CD4-positive, CD25-positive, alpha-beta regulatory T cell (primary cell): ENCODE data around the gene RAD54L2. TPM values are rescaled to one million over a fixed set of nuclear protein-coding genes. Genes with fewer than 3 reads are reported as not detected.
A peak's percentile ranks its signal among the peaks of the same experiment; 100 is the strongest.

ENCODE experiments used
- ATAC-seq, 2 donors: fragments of 150-1000 bp; cut with Tn5 transposase; one replicate each; pipeline ENCODE4 v1.10.0; 2021; ENCODE audit warnings: low read depth in 2 of 2, moderate number of reproducible peaks in 2 of 2, moderate library complexity in 1 of 2
- DNase-seq, 3 donors: peaks; one replicate each; pipeline versions ENCODE4 v3.0.0 to v3.0.0-alpha.2; 2012 to 2022; ENCODE audit warnings: mixed read lengths in 1 of 3
- H3K27ac ChIP-seq: one replicate; pipeline ENCODE4 v1.7.0; 2013; ENCODE audit warnings: mild to moderate bottlenecking, low read length; ENCODE audit not compliant: insufficient read depth, poor library complexity, severe bottlenecking
- H3K27me3 ChIP-seq: one replicate; pipeline ENCODE4 v1.7.0; 2013; ENCODE audit warnings: low read length; ENCODE audit not compliant: control insufficient read depth, insufficient read depth
- H3K36me3 ChIP-seq: one replicate; pipeline ENCODE4 v1.7.0; 2013; ENCODE audit warnings: mild to moderate bottlenecking, low read length, moderate library complexity; ENCODE audit not compliant: control insufficient read depth, insufficient read depth
- H3K4me1 ChIP-seq: 2 replicates; pipeline ENCODE4 v1.7.0; 2013; ENCODE audit warnings: mild to moderate bottlenecking, low read length; ENCODE audit not compliant: insufficient read depth, control insufficient read depth, poor library complexity, severe bottlenecking
- H3K4me3 ChIP-seq: one replicate; pipeline ENCODE4 v1.7.0; 2013; ENCODE audit warnings: low read depth, mild to moderate bottlenecking, low read length, moderate library complexity
- H3K9me3 ChIP-seq, 2 experiments: 1 replicate in 1 of 2; 2 replicates in 1 of 2; pipeline ENCODE4 v1.7.0; 2013; ENCODE audit warnings: low read length in 2 of 2, mild to moderate bottlenecking in 1 of 2, moderate library complexity in 1 of 2; ENCODE audit not compliant: control insufficient read depth in 2 of 2
- H3K27ac Mint-ChIP-seq, 3 donors: one replicate each; pipeline ENCODE4 v1.8.0; 2020 to 2022; ENCODE audit warnings: mild to moderate bottlenecking in 3 of 3, mixed read lengths in 3 of 3, moderate library complexity in 2 of 3
- H3K27me3 Mint-ChIP-seq: one replicate; pipeline ENCODE4 v1.8.0; 2022; ENCODE audit warnings: mild to moderate bottlenecking, mixed read lengths
- H3K36me3 Mint-ChIP-seq: one replicate; pipeline ENCODE4 v1.8.0; 2020; ENCODE audit warnings: mixed read lengths
- H3K4me1 Mint-ChIP-seq, 4 donors: one replicate each; pipeline ENCODE4 v1.8.0; 2020 to 2022; ENCODE audit warnings: mixed read lengths in 4 of 4, mild to moderate bottlenecking in 1 of 4
- H3K4me3 Mint-ChIP-seq, 4 donors: one replicate each; pipeline ENCODE4 v1.8.0; 2020 to 2022; ENCODE audit warnings: mild to moderate bottlenecking in 4 of 4, mixed read lengths in 4 of 4, moderate library complexity in 3 of 4
- H3K9me3 Mint-ChIP-seq, 7 donors: one replicate each; pipeline ENCODE4 v1.8.0; 2020 to 2022; ENCODE audit warnings: mixed read lengths in 7 of 7, mild to moderate bottlenecking in 3 of 7, moderate library complexity in 2 of 7
- polyA plus RNA-seq, 4 donors: library from polyadenylated mRNA; unstranded; fragments of 300-500 nt; fragmentation: Illumina TruSeq; gene quantifications; one replicate each; pipeline ENCODE4 v1.2.3, GENCODE V29; 2021
- total RNA-seq: library from RNA; stranded (reverse); gene quantifications from one replicate; pipeline ENCODE4 v1.2.3, GENCODE V29; 2022

Gene RAD54L2
- total and polyA plus RNA-seq, 5 donors from 2014 or later = 6.9 to 41.3 (median 15.9) TPM

GRCh38 chr3:51568996-51569395, 30.5 kb downstream of the RAD54L2 start:
- Mint-ChIP-seq H3K27ac (no peak overlapping the region), H3K36me3 (peaks cover 21% of the 10 kb centered on the region)
- no peaks in the 10 kb centered on the region for H3K9me3 ChIP-seq

GRCh38 chr3:51578238-51578637, 39.7 kb downstream of the RAD54L2 start:
- H3K27ac Mint-ChIP-seq = peak overlapping the region in 2 of 3 donors; percentile 55 to 72
- Histone ChIP-seq H3K9me3 (no peaks in the 10 kb centered on the region), H3K4me1 (no peaks in the 10 kb centered on the region), H3K36me3 (peaks cover 6% of the 10 kb centered on the region), H3K27ac (no peak overlapping the region), H3K27me3 (no peaks in the 10 kb centered on the region), H3K4me3 (no peak overlapping the region)
- peaks cover 0 to 1% (median 0%) of the 10 kb centered on the region in 7 donors for H3K9me3 Mint-ChIP-seq
- no peak overlapping the region for H3K4me3 Mint-ChIP-seq
- H3K27me3 Mint-ChIP-seq = no peaks in the 10 kb centered on the region
- peaks cover 39% of the 10 kb centered on the region for H3K36me3 Mint-ChIP-seq
- H3K4me1 Mint-ChIP-seq = peaks cover 5 to 48% (median 23%) of the 10 kb centered on the region in 4 donors
- ATAC-seq (no peak), DNase-seq (no peak)

More at GRCh38 chr3:51568996-51569395, 30.5 kb downstream of the RAD54L2 start:
- Histone ChIP-seq H3K27me3 (no peaks in the 10 kb centered on the region), H3K36me3 (peaks cover 7% of the 10 kb centered on the region), H3K4me1 (no peaks in the 10 kb centered on the region), H3K27ac (no peak overlapping the region), H3K4me3 (no peak overlapping the region)
- Mint-ChIP-seq H3K4me3 (no peak overlapping the region), H3K9me3 (no peaks in the 10 kb centered on the region), H3K4me1 (peaks cover 19 to 23% (median 21%) of the 10 kb centered on the region in 4 donors), H3K27me3 (no peaks in the 10 kb centered on the region)
- ATAC-seq (no peak), DNase-seq (no peak)

- no peaks in the 10 kb centered on the region for H3K9me3 ChIP-seq
- peaks cover 32% of the 10 kb centered on the region for H3K36me3 Mint-ChIP-seq
- no peaks in the 10 kb centered on the region for H3K27me3 Mint-ChIP-seq
- no peaks in the 10 kb centered on the region for H3K27me3 ChIP-seq
- H3K4me3 ChIP-seq = no peak overlapping the region
- peaks cover 6% of the 10 kb centered on the region for H3K36me3 ChIP-seq
- no peak overlapping the region for H3K27ac Mint-ChIP-seq
- H3K27ac ChIP-seq = no peak overlapping the region
- DNase-seq = no peak
- no peaks in the 10 kb centered on the region for H3K4me1 ChIP-seq
- no peak for ATAC-seq
- peaks cover 10 to 47% (median 22%) of the 10 kb centered on the region in 4 donors for H3K4me1 Mint-ChIP-seq
- peaks cover 0 to 1% (median 0%) of the 10 kb centered on the region in 7 donors for H3K9me3 Mint-ChIP-seq
- H3K4me3 Mint-ChIP-seq = no peak overlapping the region
Measured at GRCh38 chr3:51580418-51580817, 41.9 kb downstream of the RAD54L2 start.

GRCh38 chr3:51581524-51581923, 43.0 kb downstream of the RAD54L2 start:
- no peak for ATAC-seq
- no peak overlapping the region for H3K4me3 Mint-ChIP-seq
- no peaks in the 10 kb centered on the region for H3K27me3 Mint-ChIP-seq
- H3K4me1 Mint-ChIP-seq = peaks cover 10 to 40% (median 21%) of the 10 kb centered on the region in 4 donors
- Histone ChIP-seq H3K36me3 (peaks cover 6% of the 10 kb centered on the region), H3K27me3 (no peaks in the 10 kb centered on the region), H3K9me3 (no peaks in the 10 kb centered on the region), H3K4me1 (no peaks in the 10 kb centered on the region), H3K4me3 (no peak overlapping the region), H3K27ac (no peak overlapping the region)
- DNase-seq = no peak
- H3K36me3 Mint-ChIP-seq = peaks cover 29% of the 10 kb centered on the region
- H3K9me3 Mint-ChIP-seq = peaks cover 0 to 1% (median 0%) of the 10 kb centered on the region in 7 donors
- peak overlapping the region in 1 of 3 donors; percentile 68 for H3K27ac Mint-ChIP-seq

- no peaks in the 10 kb centered on the region for H3K9me3 Mint-ChIP-seq
- ATAC-seq (no peak), DNase-seq (no peak)
- Histone ChIP-seq H3K27me3 (no peaks in the 10 kb centered on the region), H3K9me3 (no peaks in the 10 kb centered on the region), H3K36me3 (peaks cover 7% of the 10 kb centered on the region), H3K4me1 (no peaks in the 10 kb centered on the region), H3K27ac (no peak overlapping the region), H3K4me3 (no peak overlapping the region)
- no peaks in the 10 kb centered on the region for H3K27me3 Mint-ChIP-seq
- H3K27ac Mint-ChIP-seq = no peak overlapping the region
- peaks cover 11 to 33% (median 18%) of the 10 kb centered on the region in 4 donors for H3K4me1 Mint-ChIP-seq
- no peak overlapping the region for H3K4me3 Mint-ChIP-seq
- peaks cover 18% of the 10 kb centered on the region for H3K36me3 Mint-ChIP-seq
Measured at GRCh38 chr3:51585197-51585596, 46.7 kb downstream of the RAD54L2 start.

- Mint-ChIP-seq H3K9me3 (no peaks in the 10 kb centered on the region), H3K27ac (no peak overlapping the region), H3K4me1 (peaks cover 11 to 33% (median 19%) of the 10 kb centered on the region in 4 donors), H3K27me3 (no peaks in the 10 kb centered on the region), H3K4me3 (no peak overlapping the region), H3K36me3 (peaks cover 24% of the 10 kb centered on the region)
- DNase-seq (no peak), ATAC-seq (no peak)
- no peaks in the 10 kb centered on the region for H3K4me1 ChIP-seq
- H3K36me3 ChIP-seq = peaks cover 13% of the 10 kb centered on the region
- no peaks in the 10 kb centered on the region for H3K9me3 ChIP-seq
- H3K27me3 ChIP-seq = no peaks in the 10 kb centered on the region
- no peak overlapping the region for H3K27ac ChIP-seq
- H3K4me3 ChIP-seq = no peak overlapping the region
Measured at GRCh38 chr3:51585871-51586270, 47.4 kb downstream of the RAD54L2 start.

Other genes with a start within 250 kb of the RAD54L2 start
- 33.9 TPM for gene MANF, start 153.4 kb upstream of the RAD54L2 start, total RNA-seq
- 10 to 100 TPM; 34.5 to 55.4 (median 43.5) TPM for gene MANF, start 153.4 kb upstream of the RAD54L2 start, polyA plus RNA-seq
- gene RBM15B, start 147.4 kb upstream of the RAD54L2 start, total RNA-seq = 28.4 TPM
- 10 to 100 TPM; 10.1 to 14.2 (median 12.0) TPM for gene RBM15B, start 147.4 kb upstream of the RAD54L2 start, polyA plus RNA-seq
- gene DCAF1, start 38.7 kb upstream of the RAD54L2 start, total RNA-seq = 23.5 TPM
- gene DCAF1, start 38.7 kb upstream of the RAD54L2 start, polyA plus RNA-seq = 10 to 100 TPM in 3 of 4 donors, 1 to 10 TPM in 1; 7.0 to 17.2 (median 11.1) TPM
- 47.0 TPM for gene TEX264, start 132.5 kb downstream of the RAD54L2 start, total RNA-seq
- gene TEX264, start 132.5 kb downstream of the RAD54L2 start, polyA plus RNA-seq = 100 to 1,000 TPM; 133 to 165 (median 139) TPM
- 3.0 TPM for gene GRM2, start 168.3 kb downstream of the RAD54L2 start, total RNA-seq
- under 1 TPM in 1 of 4 donors, not detected in 3; 0.29 TPM for gene GRM2, start 168.3 kb downstream of the RAD54L2 start, polyA plus RNA-seq
- gene IQCF6, start 240.5 kb downstream of the RAD54L2 start, total RNA-seq = not detected
- gene IQCF6, start 240.5 kb downstream of the RAD54L2 start, polyA plus RNA-seq = not detected